H1 (cell line): Measurements from ENCODE around the gene TPM1. TPM values are rescaled to one million over a fixed set of nuclear protein-coding genes. Genes with fewer than 3 reads are reported as not detected.
A peak's percentile ranks its signal among the peaks of the same experiment; 100 is the strongest.

ENCODE experiments used
- CTCF ChIA-PET: fragments of 300-600 bp; sonication (Branson Sonifier 250); formaldehyde crosslinking; loops from one replicate; lab custom pipeline; 2021; ENCODE audit not compliant: partially characterized antibody; lab: Charles Lee
- POLR2A ChIA-PET: fragments of 300-600 bp; sonication (Branson Sonifier 250); formaldehyde crosslinking; loops from one replicate; lab custom pipeline; 2021; ENCODE audit warnings: inconsistent platforms; ENCODE audit not compliant: partially characterized antibody; lab: Charles Lee
- DNase-seq, 2 experiments: peaks; one replicate each; pipeline versions ENCODE4 v3.0.0 to v3.0.0-alpha.2; 2010 to 2022; ENCODE audit warnings: low spot score in 2 of 2, low read depth in 1 of 2, mixed read lengths in 1 of 2
- FAIRE-seq: peaks from 2 replicates; lab custom pipeline; 2011; peaks lifted over from hg19 to GRCh38; lab: Jason Lieb, UNC
- H2AFZ ChIP-seq: 2 replicates; pipeline ENCODE4 v1.8.1; 2012; ENCODE audit warnings: low read length, inconsistent platforms
- H2AK5ac ChIP-seq: 2 replicates; pipeline ENCODE4 v1.6.1; 2013; ENCODE audit warnings: low read depth, low read length
- H2BK120ac ChIP-seq: replicated peaks from 2 replicates; pipeline ENCODE3; 2013; ENCODE audit warnings: low read depth, low read length, inconsistent platforms
- H2BK12ac ChIP-seq: 2 replicates; pipeline ENCODE4 v1.6.1; 2013; ENCODE audit warnings: low read depth, low read length
- H2BK15ac ChIP-seq: 2 replicates; pipeline ENCODE4 v1.6.1; 2013; ENCODE audit warnings: low read length
- H2BK20ac ChIP-seq: 2 replicates; pipeline ENCODE4 v1.6.1; 2013; ENCODE audit warnings: low read length
- H2BK5ac ChIP-seq: 2 replicates; pipeline ENCODE4 v1.6.1; 2013; ENCODE audit warnings: low read depth, low read length
- H3K14ac ChIP-seq: 2 replicates; pipeline ENCODE4 v1.6.1; 2013; ENCODE audit warnings: inconsistent platforms; ENCODE audit not compliant: insufficient read length
- H3K18ac ChIP-seq: 2 replicates; pipeline ENCODE4 v1.6.1; 2013; ENCODE audit warnings: low read length; ENCODE audit errors: extremely low read depth
- H3K23ac ChIP-seq: 2 replicates; pipeline ENCODE4 v1.6.1; 2013; ENCODE audit warnings: inconsistent platforms; ENCODE audit not compliant: insufficient read length
- H3K23me2 ChIP-seq: 2 replicates; pipeline ENCODE4 v1.6.1; 2013; ENCODE audit warnings: low read depth, low read length
- H3K27ac ChIP-seq: 2 replicates; pipeline ENCODE4 v1.6.1; 2011; ENCODE audit warnings: low read depth, low read length, inconsistent platforms
- H3K27me3 ChIP-seq, 4 experiments: replicated peaks in 1 of 4; 1 replicate in 1 of 4; 2 replicates in 3 of 4; pipeline versions ENCODE4 v1.6.1 to v1.8.1; 2011 to 2013; ENCODE audit warnings: low read length in 3 of 4, mild to moderate bottlenecking in 3 of 4, inconsistent platforms in 2 of 4, mixed read lengths in 2 of 4, moderate library complexity in 1 of 4; ENCODE audit not compliant: control insufficient read depth in 3 of 4, insufficient read depth in 3 of 4; ENCODE audit errors: extremely low read depth in 1 of 4
- H3K36me3 ChIP-seq, 4 experiments: 2 replicates each; pipeline versions ENCODE4 v1.6.1 to v1.8.1; 2011 to 2013; ENCODE audit warnings: mild to moderate bottlenecking in 4 of 4, low read length in 3 of 4, moderate library complexity in 2 of 4, control low read depth in 1 of 4, inconsistent platforms in 1 of 4; ENCODE audit not compliant: insufficient read depth in 4 of 4, control insufficient read depth in 2 of 4
- H3K4ac ChIP-seq: replicated peaks from 2 replicates; pipeline ENCODE3; 2013; ENCODE audit warnings: low read length, low read depth, mixed read lengths, inconsistent platforms; ENCODE audit not compliant: insufficient read length
- H3K4me1 ChIP-seq, 4 experiments: replicated peaks in 1 of 4; 1 replicate in 1 of 4; 2 replicates in 3 of 4; pipeline versions ENCODE4 v1.6.1 to v1.8.1; 2011 to 2013; ENCODE audit warnings: low read length in 3 of 4, inconsistent platforms in 2 of 4, mixed read lengths in 1 of 4; ENCODE audit not compliant: insufficient read depth in 4 of 4, control insufficient read depth in 3 of 4
- H3K4me2 ChIP-seq, 2 experiments: 2 replicates each; pipeline versions ENCODE4 v1.6.1 to v1.8.1; 2011 to 2013; ENCODE audit warnings: low read depth in 2 of 2, low read length in 2 of 2, control low read depth in 1 of 2, inconsistent platforms in 1 of 2, mild to moderate bottlenecking in 1 of 2; ENCODE audit not compliant: insufficient read depth in 1 of 2
- H3K4me3 ChIP-seq, 4 experiments: fragments of 200-600, 300-600 bp in 1 of 4; sonication (generic), shearing (Covaris generic), sonication (Bioruptor Twin) in 1 of 4; 2 replicates each; pipeline versions ENCODE4 v1.5.1 to v1.8.1; 2011 to 2016; ENCODE audit warnings: low read length in 4 of 4, low read depth in 3 of 4, control low read depth in 2 of 4, inconsistent platforms in 2 of 4, mild to moderate bottlenecking in 2 of 4, mixed read lengths in 1 of 4, moderate library complexity in 1 of 4; ENCODE audit not compliant: insufficient read depth in 2 of 4; ENCODE audit errors: extremely low read depth in 1 of 4
- H3K56ac ChIP-seq: replicated peaks from 2 replicates; pipeline ENCODE3; 2013; ENCODE audit warnings: low read depth, mild to moderate bottlenecking, mixed read lengths, low read length, inconsistent platforms; ENCODE audit not compliant: insufficient read length
- H3K79me1 ChIP-seq: 2 replicates; pipeline ENCODE4 v1.6.1; 2013; ENCODE audit warnings: low read depth, low read length, control low read depth
- H3K79me2 ChIP-seq, 2 experiments: 2 replicates each; pipeline versions ENCODE4 v1.6.1 to v1.8.1; 2012 to 2013; ENCODE audit warnings: low read length in 2 of 2, mild to moderate bottlenecking in 2 of 2, inconsistent platforms in 1 of 2; ENCODE audit not compliant: insufficient read depth in 2 of 2, control insufficient read depth in 1 of 2
- H3K9ac ChIP-seq, 4 experiments: replicated peaks in 1 of 4; 1 replicate in 1 of 4; 2 replicates in 3 of 4; pipeline versions ENCODE4 v1.6.1 to v1.8.1; 2011 to 2013; ENCODE audit warnings: low read depth in 3 of 4, low read length in 3 of 4, control low read depth in 2 of 4, mild to moderate bottlenecking in 2 of 4, moderate library complexity in 2 of 4, inconsistent platforms in 1 of 4; ENCODE audit errors: extremely low read depth in 1 of 4
- H3K9me3 ChIP-seq, 2 experiments: 2 replicates each; pipeline versions ENCODE4 v1.6.1 to v1.8.1; 2012 to 2013; ENCODE audit warnings: mild to moderate bottlenecking in 2 of 2, moderate library complexity in 2 of 2, control low read depth in 1 of 2, inconsistent platforms in 1 of 2, low read depth in 1 of 2, low read length in 1 of 2, mixed read lengths in 1 of 2; ENCODE audit not compliant: insufficient read depth in 2 of 2
- H4K20me1 ChIP-seq, 2 experiments: replicated peaks in 1 of 2; 2 replicates each; pipeline versions ENCODE3 to v1.8.1; 2011 to 2013; ENCODE audit warnings: inconsistent platforms in 2 of 2, low read length in 2 of 2, mild to moderate bottlenecking in 1 of 2; ENCODE audit not compliant: insufficient read depth in 2 of 2, control insufficient read depth in 1 of 2
- H4K5ac ChIP-seq: 2 replicates; pipeline ENCODE4 v1.6.1; 2013; ENCODE audit warnings: low read length, low read depth, mixed read lengths, inconsistent platforms; ENCODE audit not compliant: insufficient read length
- H4K8ac ChIP-seq: 2 replicates; pipeline ENCODE4 v1.8.0; 2013; ENCODE audit warnings: mild to moderate bottlenecking, moderate library complexity, low read length, inconsistent platforms; ENCODE audit not compliant: insufficient read depth; ENCODE audit errors: extremely low read depth
- H4K91ac ChIP-seq: replicated peaks from 2 replicates; pipeline ENCODE3; 2013; ENCODE audit warnings: low read length, mixed read lengths, inconsistent platforms; ENCODE audit not compliant: insufficient read length
- CHD2 ChIP-seq: IDR thresholded peaks from 2 replicates; pipeline ENCODE4 v1.6.1; 2012; ENCODE audit warnings: low read length, improper control_type of control experiment
- USF2 ChIP-seq: IDR thresholded peaks from 2 replicates; pipeline ENCODE4 v1.6.1; 2011; ENCODE audit warnings: low read length, improper control_type of control experiment
- ZNF274 ChIP-seq: IDR thresholded peaks from 2 replicates; pipeline ENCODE4 v1.7.0; 2012; ENCODE audit warnings: low read length, borderline replicate concordance; ENCODE audit errors: extremely low read depth
- WGBS, 2 experiments: shearing (Covaris generic) in 1 of 2; methylation state at CpG; one replicate each; pipeline versions ENCODE4 v1.1.6 to v1.1.7; 2013 to 2015; ENCODE audit warnings: low lambda C conversion rate in 2 of 2, mixed read lengths in 2 of 2, inconsistent platforms in 1 of 2, low coverage in 1 of 2, missing lambda C conversion rate in 1 of 2; ENCODE audit not compliant: insufficient replicate concordance in 2 of 2, insufficient coverage in 1 of 2, insufficient read length in 1 of 2; ENCODE audit errors: extremely low coverage in 1 of 2, missing lambda C conversion rate in 1 of 2; 5-methylcytosine and 5-hydroxymethylcytosine counted together
- polyA plus RNA-seq, 7 experiments: library from polyadenylated mRNA; depleted of rRNA in 3 of 7; stranded (reverse) in 5 of 7; unstranded in 2 of 7; fragments of >200 nt in 5 of 7; fragments of 200-250 nt in 2 of 7; gene quantifications; 1 replicate in 5 of 7; 2 replicates in 1 of 7; 4 replicates in 1 of 7; pipeline versions ENCODE4 v1.2.1 to v1.2.3, GENCODE V29; 2011 to 2013; ENCODE audit warnings: missing spikeins in 2 of 7, mixed read lengths in 2 of 7
- total RNA-seq: library from RNA; stranded (reverse); fragmentation: NEBNext Ultra II Directional; extraction: Animal tissue kit (Norgen Biotek cat#: 25700); gene quantifications from 2 replicates; pipeline ENCODE4 v1.2.1, GENCODE V29; 2021

The TPM1 gene
- total and polyA plus RNA-seq, 2 of the 8 experiments (the other 6 are each of a cell fraction or from before 2014, with no cell fraction given), result 258 to 579 TPM

- CTCF ChIA-PET, result interaction anchor here (1.0 to 1.9 kb wide), 3 partner anchors 11 to 15 kb away, joined by 3 to 16 read pairs (median 6); no protein-coding TSS in a partner anchor
- peak overlapping the region; percentile 78; the same call in 1 of the 2 replicates for H2BK12ac ChIP-seq
- H2BK120ac ChIP-seq, result peak overlapping the region; percentile 66
- H2BK15ac ChIP-seq, result no peak overlapping the region
- no peak overlapping the region for H3K9ac ChIP-seq
- peak overlapping the region; percentile 3 to 14; a peak in 1 of 4 replicates for H3K4me2 ChIP-seq
- H2AFZ ChIP-seq, result peak overlapping the region; percentile 30; the same call in 1 of the 2 replicates
- peak overlapping the region; percentile 87; the same call in 1 of the 2 replicates for H2BK5ac ChIP-seq
- no peaks in the 10 kb centered on the region for H3K79me2 ChIP-seq
- peak overlapping the region; percentile 39 for H4K5ac ChIP-seq
- DNase-seq (peak in 1 of 2 experiments; percentile 49), FAIRE-seq (no peak)
- H2AK5ac ChIP-seq, result no peak overlapping the region
- no peak for TF ChIP-seq USF2
- no peak for TF ChIP-seq ZNF274
- no peak for TF ChIP-seq CHD2
- H4K8ac ChIP-seq, result peak overlapping the region; percentile 17; the same call in 1 of the 2 replicates
- peak overlapping the region; percentile 62; the same call in 1 of the 2 replicates for H2BK20ac ChIP-seq
- H4K91ac ChIP-seq, result peak overlapping the region; percentile 81
- no peak overlapping the region for H3K14ac ChIP-seq
- no peaks in the 10 kb centered on the region for H3K23me2 ChIP-seq
- no peak overlapping the region; a peak in 1 of 8 replicates for H3K4me3 ChIP-seq
- 54% methylated on average over 6 of the region's 6 CpGs; no CpG with 5 or more reads in 1 of the 2 experiments for WGBS, 2 experiments
- H3K27ac ChIP-seq, result no peak overlapping the region
- peak overlapping the region; percentile 60; the same call in 1 of the 2 replicates for H3K18ac ChIP-seq
- no peaks in the 10 kb centered on the region for H3K36me3 ChIP-seq
- H3K27me3 ChIP-seq, result no peaks in the 10 kb centered on the region
- peaks cover 15 to 27% (median 20%) of the 10 kb centered on the region in 4 experiments for H3K4me1 ChIP-seq
- H3K4ac ChIP-seq, result peak overlapping the region; percentile 49
- POLR2A ChIA-PET, result interaction anchor here (1.0 to 18.9 kb wide), 3 partner anchors 10 to 286 kb away, joined by 3 to 635 read pairs (median 325); partner anchors contain the start of gene TPM1
- H3K56ac ChIP-seq, result no peak overlapping the region
- no peak overlapping the region for H3K23ac ChIP-seq
- H4K20me1 ChIP-seq, result no peaks in the 10 kb centered on the region
- H3K9me3 ChIP-seq, result no peaks in the 10 kb centered on the region
- no peaks in the 10 kb centered on the region for H3K79me1 ChIP-seq
These were observed 35.4 kb downstream of the TPM1 start for GRCh38 chr15:63077952-63078351.
